GM12801 (cell line): ENCODE data around the gene CALU.

Source experiments
- CTCF ChIP-seq: IDR thresholded peaks from one replicate; pipeline ENCODE4 v1.5.1; 2011; ENCODE audit warnings: control low read depth; ENCODE audit not compliant: insufficient read length; ENCODE audit errors: extremely low read depth

The CALU gene

GRCh38 chr7:128777156-128778123 is 38.3 kb downstream of the CALU start:
- TF ChIP-seq CTCF: no peak

- no peak for TF ChIP-seq CTCF
Measured at GRCh38 chr7:128778946-128779345, 39.8 kb downstream of the CALU start.

- no peak for TF ChIP-seq CTCF
Measured at GRCh38 chr7:128781126-128781525, 42.0 kb downstream of the CALU start.

GRCh38 chr7:128781851-128782250 is 42.7 kb downstream of the CALU start:
- no peak for TF ChIP-seq CTCF

GRCh38 chr7:128783143-128783861 is 44.1 kb downstream of the CALU start:
- no peak for TF ChIP-seq CTCF

GRCh38 chr7:128785738-128786137 is 46.6 kb downstream of the CALU start:
- no peak for TF ChIP-seq CTCF
